Skeletal muscle tissue (tissue), 4 donors: ENCODE measurements around the gene GUCY2D. TPM values are rescaled to one million over a fixed set of nuclear protein-coding genes. Genes with fewer than 3 reads are reported as not detected.
A peak's percentile ranks its signal among the peaks of the same experiment; 100 is the strongest.

ENCODE experiments used
- H3K27ac ChIP-seq: one replicate; pipeline ENCODE4 v1.7.0; 2013; ENCODE audit warnings: mild to moderate bottlenecking, low read depth, low read length, inconsistent platforms
- H3K27me3 ChIP-seq, 3 donors: one replicate each; pipeline ENCODE4 v1.7.0; 2013; ENCODE audit warnings: low read length in 3 of 3; ENCODE audit not compliant: control insufficient read depth in 3 of 3, insufficient read depth in 3 of 3
- H3K36me3 ChIP-seq, 3 donors: one replicate each; pipeline ENCODE4 v1.7.0; 2013; ENCODE audit warnings: low read length in 3 of 3; ENCODE audit not compliant: control insufficient read depth in 3 of 3, insufficient read depth in 3 of 3
- H3K4me1 ChIP-seq, 3 donors: one replicate each; pipeline ENCODE4 v1.7.0; 2013; ENCODE audit warnings: low read length in 3 of 3, mild to moderate bottlenecking in 3 of 3; ENCODE audit not compliant: control insufficient read depth in 3 of 3, insufficient read depth in 3 of 3
- H3K4me3 ChIP-seq, 3 donors: one replicate each; pipeline ENCODE4 v1.7.0; 2013; ENCODE audit warnings: low read length in 3 of 3
- H3K9ac ChIP-seq, 3 donors: one replicate each; pipeline ENCODE4 v1.7.0; 2013; ENCODE audit warnings: low read length in 3 of 3, mild to moderate bottlenecking in 3 of 3, moderate library complexity in 2 of 3, low read depth in 1 of 3
- H3K9me3 ChIP-seq, 3 donors: one replicate each; pipeline ENCODE4 v1.7.0; 2013; ENCODE audit warnings: low read length in 3 of 3; ENCODE audit not compliant: control insufficient read depth in 3 of 3
- total RNA-seq: library from RNA; depleted of rRNA; stranded (reverse); fragments of >200 nt; gene quantifications from one replicate; pipeline ENCODE4 v1.2.3, GENCODE V29; 2014
- donor health status: Osteomylitis.

The GUCY2D gene
- total RNA-seq, 1 donor from 2014 or later: not detected

DNA sequence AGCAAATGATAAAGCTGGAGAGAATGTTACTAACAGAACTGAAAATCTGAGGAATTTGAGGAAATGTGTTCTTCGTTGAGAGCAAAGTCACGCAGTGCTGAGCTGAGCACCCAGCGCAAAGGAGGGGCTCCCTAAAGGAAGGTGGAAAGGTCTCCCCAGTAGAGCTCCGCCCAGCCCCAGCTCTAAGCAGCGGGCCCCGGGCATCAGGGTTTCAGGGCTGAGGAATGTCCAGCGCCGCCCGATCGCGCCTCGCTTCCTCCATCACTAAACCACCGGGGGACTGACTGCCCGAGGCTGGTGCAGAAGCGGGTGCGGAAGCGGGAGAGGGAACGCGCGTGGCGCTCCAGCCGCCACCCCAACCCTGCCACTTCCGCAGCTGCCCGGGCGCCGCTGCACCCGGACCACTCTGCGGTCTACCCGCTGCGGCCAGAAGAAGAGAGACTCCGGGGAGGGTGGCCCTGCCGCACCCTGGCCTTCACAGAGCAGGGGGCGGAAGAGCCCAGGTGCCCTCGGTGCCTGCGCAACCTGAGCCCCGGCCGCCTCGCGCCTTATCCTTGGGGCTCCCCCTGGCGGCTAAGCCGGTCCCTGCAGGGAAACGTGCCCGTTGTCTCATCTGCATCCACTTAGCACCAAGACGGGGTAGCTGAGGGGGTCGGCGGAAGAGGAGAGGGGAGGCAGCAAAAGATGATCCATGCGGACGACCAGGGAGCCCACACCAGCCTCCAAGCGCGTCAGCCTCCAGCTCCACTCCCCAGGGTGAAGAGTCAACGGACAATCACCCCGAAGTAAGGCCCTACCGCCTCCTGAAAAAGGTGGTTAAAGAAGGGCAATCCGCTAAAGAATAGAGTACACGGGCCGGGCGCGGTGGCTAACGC, 12.4 kb upstream of the GUCY2D start:
- no peak overlapping the region for H3K27ac ChIP-seq
- peak overlapping the region; percentile 68 to 78 (median 78) for H3K4me3 ChIP-seq
- H3K9ac ChIP-seq: peak overlapping the region; percentile 20 to 79 (median 53)
- peaks cover 0 to 2% (median 0%) of the 10 kb centered on the region in 3 donors for H3K27me3 ChIP-seq
- peaks cover 6 to 9% (median 7%) of the 10 kb centered on the region in 3 donors for H3K4me1 ChIP-seq
- no peaks in the 10 kb centered on the region for H3K36me3 ChIP-seq
- H3K9me3 ChIP-seq: no peaks in the 10 kb centered on the region

GRCh38 chr17:7992516-7992915, 9.9 kb upstream of the GUCY2D start:
- H3K36me3 ChIP-seq: no peaks in the 10 kb centered on the region
- H3K4me3 ChIP-seq: no peak overlapping the region
- peaks cover 0 to under 1% (median 0%) of the 10 kb centered on the region in 3 donors for H3K27me3 ChIP-seq

GRCh38 chr17:7992924-7993323, 9.5 kb upstream of the GUCY2D start:
- Histone ChIP-seq H3K36me3 (no peaks in the 10 kb centered on the region), H3K9me3 (no peaks in the 10 kb centered on the region), H3K27ac (no peak overlapping the region), H3K27me3 (no peaks in the 10 kb centered on the region), H3K9ac (no peak overlapping the region), H3K4me3 (no peak overlapping the region), H3K4me1 (peaks cover 12 to 16% (median 14%) of the 10 kb centered on the region in 3 donors)

More at GRCh38 chr17:7992516-7992915, 9.9 kb upstream of the GUCY2D start:
- Histone ChIP-seq H3K27ac (no peak overlapping the region), H3K4me1 (peaks cover 12 to 16% (median 13%) of the 10 kb centered on the region in 3 donors), H3K9ac (no peak overlapping the region), H3K9me3 (no peaks in the 10 kb centered on the region)

DNA sequence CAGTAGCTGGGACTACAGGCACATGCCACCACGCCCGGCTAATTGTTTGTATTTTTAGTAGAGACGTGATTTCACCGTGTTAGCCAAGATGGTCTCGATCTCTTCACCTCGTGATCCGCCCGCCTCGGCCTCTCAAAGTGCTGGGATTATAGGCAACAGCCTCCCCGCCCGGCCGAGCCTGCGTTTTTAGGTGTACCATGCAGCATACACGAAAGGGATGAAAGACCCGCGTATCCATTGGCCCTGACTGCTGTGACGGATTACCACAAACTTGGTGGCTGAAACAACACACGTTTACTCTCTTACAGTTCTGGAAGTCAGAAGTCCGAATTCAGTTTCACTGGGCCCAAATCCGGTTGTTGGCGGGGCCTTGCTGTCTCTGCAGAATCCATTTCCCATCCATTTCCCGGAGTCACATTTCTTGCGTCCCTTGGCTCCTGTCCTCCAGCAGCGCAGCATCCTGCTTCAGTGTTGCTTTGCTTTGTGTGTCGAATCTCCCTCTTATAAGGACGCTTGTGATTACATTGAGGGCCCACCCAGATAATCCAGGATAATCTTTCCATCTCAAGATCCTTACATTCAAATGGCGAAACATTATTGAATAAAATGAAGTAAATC, 8.3 kb upstream of the GUCY2D start:
- Histone ChIP-seq H3K4me3 (no peak overlapping the region), H3K27me3 (no peaks in the 10 kb centered on the region), H3K9me3 (no peaks in the 10 kb centered on the region), H3K27ac (no peak overlapping the region), H3K4me1 (peaks cover 10 to 16% (median 14%) of the 10 kb centered on the region in 3 donors), H3K36me3 (no peaks in the 10 kb centered on the region), H3K9ac (no peak overlapping the region)

DNA sequence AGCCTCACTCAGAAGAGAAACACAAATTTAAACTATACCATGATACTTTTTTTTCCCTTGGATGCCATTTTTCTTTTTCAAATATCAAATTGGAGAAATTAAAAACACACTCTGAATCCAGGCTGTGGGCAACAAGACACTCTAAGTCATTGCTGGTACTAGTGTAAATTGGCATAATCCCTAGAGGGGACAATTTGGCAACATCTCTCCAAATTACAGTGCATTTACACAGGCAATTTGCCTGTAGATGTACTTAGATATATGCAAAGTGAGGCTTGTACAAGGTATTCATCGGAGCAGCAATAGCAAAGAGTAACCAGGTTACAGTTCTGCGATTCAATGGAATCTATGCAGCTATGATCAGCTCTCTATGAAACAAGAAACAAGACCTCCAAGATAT, 6.7 kb upstream of the GUCY2D start:
- no peaks in the 10 kb centered on the region for H3K27me3 ChIP-seq
- H3K36me3 ChIP-seq: no peaks in the 10 kb centered on the region
- peaks cover 5 to 9% (median 6%) of the 10 kb centered on the region in 3 donors for H3K4me1 ChIP-seq
- no peak overlapping the region for H3K9ac ChIP-seq
- H3K27ac ChIP-seq: no peak overlapping the region
- no peak overlapping the region for H3K4me3 ChIP-seq
- H3K9me3 ChIP-seq: no peaks in the 10 kb centered on the region

GRCh38 chr17:7997186-7997585, 5.2 kb upstream of the GUCY2D start:
- Histone ChIP-seq H3K27ac (peak overlapping the region; percentile 73), H3K4me3 (peak overlapping the region; percentile 5 to 62 (median 61)), H3K27me3 (peaks cover 4 to 7% (median 4%) of the 10 kb centered on the region in 3 donors)

DNA sequence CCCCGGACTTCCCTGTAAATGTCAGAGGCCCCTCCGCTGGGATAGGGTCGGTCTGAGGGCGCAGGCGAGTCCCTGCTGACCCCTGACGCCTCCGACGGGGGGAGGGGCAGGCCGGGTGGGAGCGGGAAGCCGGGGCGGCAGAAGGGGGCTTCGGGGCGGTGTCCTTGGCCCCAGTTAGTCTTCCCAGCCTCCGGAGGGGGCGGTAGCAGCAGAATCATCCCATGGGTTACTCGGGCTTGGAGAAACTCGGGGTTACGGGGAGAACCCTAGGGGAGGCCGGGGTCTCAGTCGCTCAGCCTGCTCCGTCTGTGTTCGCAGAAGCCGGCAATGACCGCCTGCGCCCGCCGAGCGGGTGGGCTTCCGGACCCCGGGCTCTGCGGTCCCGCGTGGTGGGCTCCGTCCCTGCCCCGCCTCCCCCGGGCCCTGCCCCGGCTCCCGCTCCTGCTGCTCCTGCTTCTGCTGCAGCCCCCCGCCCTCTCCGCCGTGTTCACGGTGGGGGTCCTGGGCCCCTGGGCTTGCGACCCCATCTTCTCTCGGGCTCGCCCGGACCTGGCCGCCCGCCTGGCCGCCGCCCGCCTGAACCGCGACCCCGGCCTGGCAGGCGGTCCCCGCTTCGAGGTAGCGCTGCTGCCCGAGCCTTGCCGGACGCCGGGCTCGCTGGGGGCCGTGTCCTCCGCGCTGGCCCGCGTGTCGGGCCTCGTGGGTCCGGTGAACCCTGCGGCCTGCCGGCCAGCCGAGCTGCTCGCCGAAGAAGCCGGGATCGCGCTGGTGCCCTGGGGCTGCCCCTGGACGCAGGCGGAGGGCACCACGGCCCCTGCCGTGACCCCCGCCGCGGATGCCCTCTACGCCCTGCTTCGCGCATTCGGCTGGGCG, 542 bp downstream of the GUCY2D start:
- Histone ChIP-seq H3K36me3 (no peaks in the 10 kb centered on the region), H3K9me3 (no peaks in the 10 kb centered on the region), H3K4me3 (peak overlapping the region in 1 of 3 donors; percentile 35), H3K27me3 (peaks cover 33 to 53% (median 43%) of the 10 kb centered on the region in 3 donors), H3K4me1 (peaks cover 0 to 10% (median 9%) of the 10 kb centered on the region in 3 donors), H3K9ac (peak overlapping the region in 1 of 3 donors; percentile 8), H3K27ac (no peak overlapping the region)

More at GRCh38 chr17:7997186-7997585, 5.2 kb upstream of the GUCY2D start:
- Histone ChIP-seq H3K4me1 (peaks cover 9% of the 10 kb centered on the region in 3 donors), H3K9me3 (no peaks in the 10 kb centered on the region), H3K9ac (peak overlapping the region in 2 of 3 donors; percentile 51 to 68), H3K36me3 (no peaks in the 10 kb centered on the region)

- H3K36me3 ChIP-seq: no peaks in the 10 kb centered on the region
- H3K9ac ChIP-seq: peak overlapping the region in 1 of 3 donors; percentile 8
- H3K27me3 ChIP-seq: peaks cover 33 to 53% (median 49%) of the 10 kb centered on the region in 3 donors
- H3K27ac ChIP-seq: no peak overlapping the region
- H3K9me3 ChIP-seq: no peaks in the 10 kb centered on the region
- peaks cover 0 to 10% (median 9%) of the 10 kb centered on the region in 3 donors for H3K4me1 ChIP-seq
- H3K4me3 ChIP-seq: peak overlapping the region in 1 of 3 donors; percentile 6
Observed at GRCh38 chr17:8003594-8004181, 1.3 kb downstream of the GUCY2D start.

GRCh38 chr17:8004899-8005298, 2.5 kb downstream of the GUCY2D start:
- peaks cover 33 to 53% (median 49%) of the 10 kb centered on the region in 3 donors for H3K27me3 ChIP-seq
- no peaks in the 10 kb centered on the region for H3K9me3 ChIP-seq
- no peak overlapping the region for H3K4me3 ChIP-seq
- H3K27ac ChIP-seq: no peak overlapping the region
- H3K4me1 ChIP-seq: peaks cover 0 to 10% (median 9%) of the 10 kb centered on the region in 3 donors
- H3K9ac ChIP-seq: no peak overlapping the region
- H3K36me3 ChIP-seq: no peaks in the 10 kb centered on the region
